Measurements from ENCODE around the gene UFSP1.

UFSP1 gene

GRCh38 chr7:100880645-100881044 lies 8.9 kb downstream of the UFSP1 start:
- DNase-seq: no peak

- DNase-seq: no peak
These were observed 9.7 kb downstream of the UFSP1 start for GRCh38 chr7:100879685-100880261.

GRCh38 chr7:100878685-100879084 lies 10.8 kb downstream of the UFSP1 start:
- DNase-seq: no peak

- DNase-seq: no peak
These were observed 11.5 kb downstream of the UFSP1 start for GRCh38 chr7:100878013-100878412.

- peak in 1 of 2 donors; percentile 51 for DNase-seq
These were observed 14.2 kb downstream of the UFSP1 start for GRCh38 chr7:100875356-100875751.

GRCh38 chr7:100874577-100875355 lies 14.7 kb downstream of the UFSP1 start, which contains the start of gene SRRT:
Gene SRRT (plus strand): TSS chr7:100875103. CDS start chr7:100875591, 488 bp downstream.
- DNase-seq: peak; percentile 99

GRCh38 chr7:100874300-100874576 lies 15.3 kb downstream of the UFSP1 start:
- no peak for DNase-seq

- DNase-seq: no peak
These were observed 15.8 kb downstream of the UFSP1 start for GRCh38 chr7:100873599-100874299.

GRCh38 chr7:100867776-100868485 lies 21.6 kb downstream of the UFSP1 start:
- no peak for DNase-seq

- DNase-seq: peak; percentile 76 to 80
These were observed 22.3 kb downstream of the UFSP1 start, which contains the start of gene TRIP6 for GRCh38 chr7:100867040-100867775. Gene TRIP6 (plus strand): TSS chr7:100867387. CDS start chr7:100867498, 111 bp downstream.

- DNase-seq: no peak
These were observed 22.8 kb downstream of the UFSP1 start for GRCh38 chr7:100866729-100867039.

GRCh38 chr7:100865938-100866728 lies 23.4 kb downstream of the UFSP1 start:
- peak in 1 of 2 donors; percentile 45 for DNase-seq

- DNase-seq: no peak
These were observed 24.1 kb downstream of the UFSP1 start for GRCh38 chr7:100865372-100865911.

GRCh38 chr7:100864263-100864845 lies 25.2 kb downstream of the UFSP1 start:
- no peak for DNase-seq

- no peak for DNase-seq
These were observed 26.0 kb downstream of the UFSP1 start for GRCh38 chr7:100863406-100863950.

GRCh38 chr7:100861616-100861985 lies 27.9 kb downstream of the UFSP1 start:
- DNase-seq: no peak

- DNase-seq: no peak
These were observed 28.6 kb downstream of the UFSP1 start for GRCh38 chr7:100860702-100861615.

- no peak for DNase-seq
These were observed 29.7 kb downstream of the UFSP1 start for GRCh38 chr7:100859856-100860255.

- no peak for DNase-seq
These were observed 32.6 kb downstream of the UFSP1 start for GRCh38 chr7:100856871-100857282.

GRCh38 chr7:100855515-100855914 lies 34.0 kb downstream of the UFSP1 start:
- DNase-seq: no peak
